Psoas muscle (tissue), 8 donors: Measurements from ENCODE around the gene ABHD3. TPM values are rescaled to one million over a fixed set of nuclear protein-coding genes. Genes with fewer than 3 reads are reported as not detected.
"Not testable (repeated sequence)": the region's sequence is repeated elsewhere in the genome, so short reads cannot be mapped to it uniquely, and the experiment has no call there.

ENCODE experiments used
- ATAC-seq, 4 donors: fragments of 200-7000 bp; cut with Tn5 transposase; one replicate each; pipeline ENCODE4 v1.9.1; 2020; ENCODE audit warnings: moderate library complexity in 3 of 4, mild to moderate bottlenecking in 2 of 4
- DNase-seq, 2 donors: peaks; one replicate each; pipeline ENCODE4 v3.0.0-alpha.2; 2020
- H3K27ac ChIP-seq: fragments of 200-600 bp; one replicate; pipeline ENCODE4 v1.8.0; 2022
- H3K27me3 ChIP-seq, 3 donors: fragments of 200-600 bp in 1 of 3; one replicate each; pipeline versions ENCODE4 v1.6.1 to v1.8.0; 2013 to 2022; ENCODE audit warnings: low read length in 2 of 3, mild to moderate bottlenecking in 2 of 3, moderate library complexity in 1 of 3; ENCODE audit not compliant: insufficient read depth in 3 of 3
- H3K36me3 ChIP-seq, 2 donors: fragments of 200-600 bp in 1 of 2; one replicate each; pipeline versions ENCODE4 v1.6.1 to v1.8.0; 2013 to 2022; ENCODE audit warnings: low read depth in 1 of 2, mild to moderate bottlenecking in 1 of 2, moderate library complexity in 1 of 2; ENCODE audit not compliant: insufficient read depth in 1 of 2
- H3K4me1 ChIP-seq: fragments of 200-600 bp; one replicate; pipeline ENCODE4 v1.8.0; 2022
- H3K4me3 ChIP-seq: fragments of 200-600 bp; one replicate; pipeline ENCODE4 v1.8.0; 2022; ENCODE audit warnings: mild to moderate bottlenecking
- H3K9me3 ChIP-seq: fragments of 200-600 bp; one replicate; pipeline ENCODE4 v1.8.0; 2022
- CTCF ChIP-seq: fragments of 200-600 bp; IDR thresholded peaks from one replicate; pipeline ENCODE4 v1.8.0; 2022; ENCODE audit warnings: antibody characterized with exemption
- WGBS, 3 donors: extraction: QIAGEN DNeasy Blood & Tissue Kit; methylation state at CpG; one replicate each; pipeline versions ENCODE4 v1.1.6 to v1.1.7; 2013; 5-methylcytosine and 5-hydroxymethylcytosine counted together
- intact Hi-C, 2 donors: fragments of 100-400 bp; cut with DNase I; formaldehyde crosslinking; loops; one replicate each; pipeline versions ENCODE4 v1.11.0 to v1.14.2; 2022
- polyA plus RNA-seq, 3 donors: library from polyadenylated mRNA; stranded (reverse); fragments of 200-250 nt; gene quantifications; one replicate each; pipeline ENCODE4 v1.2.3, GENCODE V29; 2013
- total RNA-seq, 4 donors: library from RNA; stranded (reverse); fragmentation: NEBNext Ultra II Directional in 2 of 4; extraction: Animal tissue kit (Norgen Biotek cat#: 25700) in 2 of 4; gene quantifications; one replicate each; pipeline versions ENCODE4 v1.2.1 to v1.2.4, GENCODE V29; 2021 to 2023
- donor health status: healthy with polysubstance abuse.
- donor health status: DM: no; HTN: no; CAD: no; lungs with moderate emphysema.
- donor health status: Bipolar disorder and iron deficiency.
- donor health status: healthy.
- donor health status: DM: yes; HTN: yes; CAD: no.
- donor health status: DM: no; HTN: no; CAD: no.
- donor health status: DM: no; HTN: no; CAD: no.
- donor health status: DM: yes; HTN: yes; CAD: no.

The ABHD3 gene
- total and polyA plus RNA-seq, 7 donors = 3.8 to 12.4 (median 5.9) TPM

GRCh38 chr18:21733011-21733410 lies 28.4 kb upstream of the ABHD3 start:
- DNase-seq = no peak
- 78 to 92% (median 91%) methylated on average over 5 of the region's 5 CpGs for WGBS, 3 donors
- no peak for TF ChIP-seq CTCF
- Histone ChIP-seq H3K36me3 (no peaks in the 10 kb centered on the region), H3K27ac (no peak overlapping the region), H3K4me3 (no peak overlapping the region), H3K27me3 (no peaks in the 10 kb centered on the region), H3K4me1 (no peaks in the 10 kb centered on the region), H3K9me3 (peaks cover 5% of the 10 kb centered on the region)
- intact Hi-C loops = no loop called here
- no peak for ATAC-seq

- intact Hi-C loops = no loop called here
- Histone ChIP-seq H3K9me3 (no peaks in the 10 kb centered on the region), H3K27ac (no peak overlapping the region), H3K36me3 (no peaks in the 10 kb centered on the region), H3K4me3 (no peak overlapping the region), H3K4me1 (no peaks in the 10 kb centered on the region), H3K27me3 (no peaks in the 10 kb centered on the region)
- DNase-seq (no peak), ATAC-seq (no peak)
- no peak for TF ChIP-seq CTCF
- 69 to 90% (median 88%) methylated on average over 2 of the region's 2 CpGs for WGBS, 3 donors
These were observed 23.1 kb upstream of the ABHD3 start for GRCh38 chr18:21727702-21728101.

- intact Hi-C loops = no loop called here
- 85 to 89% (median 86%) methylated on average over 4 of the region's 4 CpGs for WGBS, 3 donors
- H3K9me3 ChIP-seq = no peaks in the 10 kb centered on the region
- H3K27me3 ChIP-seq = no peaks in the 10 kb centered on the region
- TF ChIP-seq CTCF = no peak
- H3K4me1 ChIP-seq = no peaks in the 10 kb centered on the region
- no peaks in the 10 kb centered on the region for H3K36me3 ChIP-seq
- DNase-seq (no peak), ATAC-seq (no peak)
- no peak overlapping the region for H3K27ac ChIP-seq
- no peak overlapping the region for H3K4me3 ChIP-seq
These were observed 20.6 kb upstream of the ABHD3 start for GRCh38 chr18:21725201-21725600.

GRCh38 chr18:21722687-21723086 lies 18.1 kb upstream of the ABHD3 start:
- 96 to 100% (median 98%) methylated on average over 2 of the region's 2 CpGs for WGBS, 3 donors
- H3K4me1 ChIP-seq = no peaks in the 10 kb centered on the region
- no peak for DNase-seq
- H3K36me3 ChIP-seq = no peaks in the 10 kb centered on the region
- TF ChIP-seq CTCF = no peak
- H3K27me3 ChIP-seq = no peaks in the 10 kb centered on the region
- no peak overlapping the region for H3K27ac ChIP-seq
- H3K4me3 ChIP-seq = no peak overlapping the region
- H3K9me3 ChIP-seq = no peaks in the 10 kb centered on the region
- intact Hi-C loops = no loop called here
- no peak for ATAC-seq

GRCh38 chr18:21714474-21714873 lies 9.9 kb upstream of the ABHD3 start:
- intact Hi-C loops = no loop called here
- WGBS, 3 donors = 96 to 100% (median 100%) methylated on average over 1 of the region's 1 CpG
- no peak overlapping the region for H3K4me3 ChIP-seq
- no peaks in the 10 kb centered on the region for H3K27me3 ChIP-seq
- H3K9me3 ChIP-seq = no peaks in the 10 kb centered on the region
- DNase-seq (no peak), ATAC-seq (no peak)
- H3K4me1 ChIP-seq = no peaks in the 10 kb centered on the region
- no peak for TF ChIP-seq CTCF
- H3K36me3 ChIP-seq = no peaks in the 10 kb centered on the region
- H3K27ac ChIP-seq = no peak overlapping the region

DNA sequence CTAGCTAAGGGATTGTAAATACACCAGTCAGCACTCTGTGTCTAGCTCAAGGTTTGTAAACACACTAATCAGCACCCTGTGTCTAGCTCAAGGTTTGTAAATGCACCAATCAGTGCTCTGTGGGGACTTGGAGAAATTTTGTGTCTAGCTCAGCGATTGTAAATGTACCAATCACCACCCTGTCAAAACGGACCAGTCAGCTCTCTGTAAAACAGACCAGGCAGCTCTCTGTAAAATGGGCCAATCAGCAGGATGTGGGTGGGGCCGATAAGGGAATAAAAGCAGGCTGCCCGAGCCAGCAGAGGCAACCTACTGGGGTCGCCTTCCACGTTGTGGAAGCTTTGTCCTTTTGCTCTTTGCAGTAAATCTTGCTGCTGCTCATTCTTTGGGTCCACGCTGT lies 2.6 kb upstream of the ABHD3 start:
- 75 to 81% (median 77%) methylated on average over 7 of the region's 7 CpGs for WGBS, 3 donors

More for the DNA sequence above, 2.6 kb upstream of the ABHD3 start:
- intact Hi-C loops, ATAC-seq, H3K4me3 ChIP-seq, H3K9me3 ChIP-seq, H3K27me3 ChIP-seq, DNase-seq, H3K27ac ChIP-seq, H3K36me3 ChIP-seq: not testable (repeated sequence)
- peaks cover 10% of the 10 kb centered on the region for H3K4me1 ChIP-seq
